Kidney epithelial cell (primary cell): ENCODE results near the gene ATP5ME. TPM values are rescaled to one million over a fixed set of nuclear protein-coding genes. Genes with fewer than 3 reads are reported as not detected.

Experiments used
- DNase-seq: peaks from one replicate; pipeline ENCODE4 v3.0.0-alpha.2; 2010; ENCODE audit warnings: low read depth
- H3K27me3 ChIP-seq: 2 replicates; pipeline ENCODE4 v1.6.0; 2011; ENCODE audit warnings: low read length; ENCODE audit not compliant: control insufficient read depth, insufficient read depth
- H3K36me3 ChIP-seq: 2 replicates; pipeline ENCODE4 v1.5.1; 2011; ENCODE audit warnings: low read length; ENCODE audit not compliant: control insufficient read depth, insufficient read depth
- H3K4me3 ChIP-seq: 2 replicates; pipeline ENCODE4 v1.5.1; 2011; ENCODE audit warnings: low read depth, mild to moderate bottlenecking, control low read depth, low read length
- total RNA-seq: library from RNA; depleted of rRNA; stranded (reverse); fragments of >200 nt; gene quantifications from 2 replicates; pipeline ENCODE4 v1.2.3, GENCODE V29; 2015
- TF ChIP-seq, protein P1 (sequence below): IDR thresholded peaks from 2 replicates; pipeline ENCODE4 v1.5.1; 2011; ENCODE audit warnings: mild to moderate bottlenecking, moderate library complexity, low read length, control low read depth, inconsistent platforms; ENCODE audit not compliant: insufficient read depth, poor library complexity, severe bottlenecking

The ATP5ME gene
- total RNA-seq, 1 donor from 2014 or later, result 116 TPM

DNA sequence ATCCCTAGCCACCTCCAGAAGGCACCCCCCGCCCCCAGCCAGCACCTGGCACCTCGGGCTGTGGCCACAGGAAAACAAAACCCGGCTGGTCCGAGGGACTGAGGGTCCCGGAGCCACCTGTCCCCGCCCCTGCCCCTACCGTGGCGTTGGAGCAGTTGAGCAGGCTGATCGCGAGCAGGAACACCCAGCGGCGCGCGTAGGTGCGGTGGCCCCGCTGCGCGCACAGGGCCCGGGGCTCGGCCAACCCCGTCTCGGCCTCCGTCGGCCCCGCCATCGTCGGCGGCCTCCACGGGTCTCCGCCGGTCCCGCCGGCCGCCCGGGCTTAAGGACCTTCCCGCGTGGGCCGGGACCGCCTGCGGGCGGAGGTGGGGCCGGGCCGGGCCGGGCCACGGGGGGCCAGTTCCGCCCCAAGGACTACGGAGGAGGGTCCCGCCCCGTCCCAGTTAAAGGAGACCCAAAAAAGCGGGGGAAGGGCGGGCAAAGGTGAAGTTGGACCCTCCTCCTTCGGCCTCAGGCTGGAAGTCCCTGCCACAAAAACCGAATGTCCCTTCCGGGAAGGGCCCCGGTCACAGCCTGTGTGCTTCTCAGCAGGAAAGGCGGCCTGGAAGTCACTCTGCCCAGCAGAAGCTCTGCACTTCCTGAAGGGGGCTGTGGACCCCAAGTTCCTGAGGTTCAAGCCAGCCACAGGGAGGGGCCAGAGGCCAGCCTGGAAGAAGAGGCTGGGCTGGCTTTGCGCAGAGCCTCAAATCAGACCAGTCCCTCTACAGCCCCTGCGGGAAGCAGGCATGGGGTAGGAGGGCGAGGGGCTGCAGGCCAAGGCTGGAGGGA is 15.0 kb upstream of the ATP5ME start, which contains the start of gene SLC49A3:
TSS of gene SLC49A3 (minus strand) at position 298 of the 828 bp plus-strand sequence. CDS start at position 274, 24 bp downstream.
- H3K27me3 ChIP-seq, result peaks cover 5% of the 10 kb centered on the region
- TF ChIP-seq, protein P1, sequence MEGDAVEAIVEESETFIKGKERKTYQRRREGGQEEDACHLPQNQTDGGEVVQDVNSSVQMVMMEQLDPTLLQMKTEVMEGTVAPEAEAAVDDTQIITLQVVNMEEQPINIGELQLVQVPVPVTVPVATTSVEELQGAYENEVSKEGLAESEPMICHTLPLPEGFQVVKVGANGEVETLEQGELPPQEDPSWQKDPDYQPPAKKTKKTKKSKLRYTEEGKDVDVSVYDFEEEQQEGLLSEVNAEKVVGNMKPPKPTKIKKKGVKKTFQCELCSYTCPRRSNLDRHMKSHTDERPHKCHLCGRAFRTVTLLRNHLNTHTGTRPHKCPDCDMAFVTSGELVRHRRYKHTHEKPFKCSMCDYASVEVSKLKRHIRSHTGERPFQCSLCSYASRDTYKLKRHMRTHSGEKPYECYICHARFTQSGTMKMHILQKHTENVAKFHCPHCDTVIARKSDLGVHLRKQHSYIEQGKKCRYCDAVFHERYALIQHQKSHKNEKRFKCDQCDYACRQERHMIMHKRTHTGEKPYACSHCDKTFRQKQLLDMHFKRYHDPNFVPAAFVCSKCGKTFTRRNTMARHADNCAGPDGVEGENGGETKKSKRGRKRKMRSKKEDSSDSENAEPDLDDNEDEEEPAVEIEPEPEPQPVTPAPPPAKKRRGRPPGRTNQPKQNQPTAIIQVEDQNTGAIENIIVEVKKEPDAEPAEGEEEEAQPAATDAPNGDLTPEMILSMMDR, result no peak
- H3K36me3 ChIP-seq, result no peaks in the 10 kb centered on the region
- peak within 1 kb of the TSS; percentile 25 for H3K4me3 ChIP-seq
- DNase-seq, result no peak

DNA sequence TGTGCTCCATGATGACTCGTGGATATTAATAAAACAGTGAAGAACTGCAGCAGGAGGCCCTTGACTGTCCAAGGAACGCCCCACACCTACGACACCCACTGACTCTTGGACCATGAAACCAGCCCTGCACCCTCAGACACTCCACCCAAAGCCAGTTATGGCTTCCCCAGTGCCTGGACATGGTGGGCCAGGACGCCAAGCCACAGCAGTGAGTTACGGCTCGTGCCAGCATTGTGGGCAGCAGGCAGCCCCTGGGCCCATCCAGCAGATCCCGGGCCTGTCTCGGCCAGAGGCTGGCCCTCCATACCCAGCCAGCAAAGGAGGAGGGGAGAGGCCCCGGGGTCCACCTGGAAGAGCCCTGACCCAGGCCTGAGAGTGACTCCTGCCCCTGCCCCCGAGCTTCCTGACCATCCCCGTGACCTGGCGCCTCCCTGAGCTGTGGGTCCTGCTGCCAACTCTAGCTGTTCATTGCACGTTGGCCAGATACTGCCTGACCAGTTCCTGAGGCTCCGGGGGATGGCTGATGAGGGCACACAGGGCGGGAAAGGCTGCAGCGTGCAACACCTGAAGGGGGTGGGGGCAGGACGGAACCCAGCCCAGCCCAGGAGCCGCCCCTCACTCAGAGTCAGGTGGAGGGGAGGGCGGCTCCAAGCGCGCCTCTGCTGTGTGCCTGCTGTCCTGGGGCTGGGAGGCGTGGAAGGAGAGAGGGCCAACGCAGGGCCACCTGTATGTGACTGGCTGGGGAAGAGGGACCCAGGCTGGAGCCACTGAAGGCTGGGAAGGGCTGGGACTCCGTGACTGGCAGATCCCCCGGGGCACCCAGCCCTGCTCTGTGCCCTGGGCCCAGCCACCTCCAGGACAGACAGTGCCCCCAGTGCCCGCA is 14.1 kb upstream of the ATP5ME start:
- peak overlapping the region; percentile 25 for H3K4me3 ChIP-seq
- DNase-seq, result no peak
- peaks cover 4% of the 10 kb centered on the region for H3K27me3 ChIP-seq
- H3K36me3 ChIP-seq, result no peaks in the 10 kb centered on the region
- TF ChIP-seq, protein P1, result no peak

DNA sequence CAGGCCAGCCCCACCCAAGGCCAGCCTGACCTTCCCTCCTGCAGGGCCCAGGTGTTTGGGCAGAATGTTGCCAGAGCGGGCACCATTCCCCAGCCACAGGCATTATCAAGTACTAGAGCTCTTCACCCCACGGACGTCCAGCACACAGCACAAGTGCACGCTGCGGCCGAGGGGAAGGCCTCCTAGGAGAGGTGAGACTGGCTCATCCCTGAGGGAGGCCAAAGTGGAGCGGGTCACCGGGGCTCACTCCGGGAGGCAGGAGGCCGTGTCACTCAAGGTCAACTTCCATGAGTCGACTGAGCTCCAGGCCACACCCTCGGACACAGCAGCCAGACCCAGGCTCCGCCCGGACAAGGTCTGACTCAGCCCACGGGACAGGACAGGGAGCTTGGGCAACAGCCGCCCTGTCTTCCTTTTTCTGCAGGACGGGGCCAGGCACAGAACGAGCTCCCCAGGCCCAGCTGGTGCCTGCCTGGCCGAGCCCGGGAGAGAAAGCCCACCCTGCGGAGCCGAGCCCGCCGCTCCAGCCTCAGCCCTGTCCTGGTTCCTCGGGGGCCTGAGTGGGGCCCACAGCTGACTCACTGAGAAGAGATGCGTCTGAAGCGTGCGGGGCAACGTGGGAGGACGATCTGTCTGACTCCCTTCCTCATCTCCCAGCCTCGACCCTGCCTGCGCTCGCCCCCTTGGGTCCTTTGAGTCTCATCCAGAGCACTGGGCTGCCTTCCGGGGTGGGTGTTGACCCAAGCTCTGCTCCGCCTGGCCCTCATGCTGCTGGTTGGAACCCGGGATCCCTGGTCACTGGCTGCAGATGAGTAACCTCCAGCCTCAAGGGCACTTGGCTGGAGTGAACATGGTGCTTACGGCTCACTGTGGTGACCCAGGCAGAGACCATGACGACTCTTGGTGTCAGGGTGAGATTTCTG is 13.2 kb upstream of the ATP5ME start:
- DNase-seq, result peak; percentile 62
- no peaks in the 10 kb centered on the region for H3K36me3 ChIP-seq
- TF ChIP-seq, protein P1, result no peak
- H3K4me3 ChIP-seq, result no peak overlapping the region
- no peaks in the 10 kb centered on the region for H3K27me3 ChIP-seq

DNA sequence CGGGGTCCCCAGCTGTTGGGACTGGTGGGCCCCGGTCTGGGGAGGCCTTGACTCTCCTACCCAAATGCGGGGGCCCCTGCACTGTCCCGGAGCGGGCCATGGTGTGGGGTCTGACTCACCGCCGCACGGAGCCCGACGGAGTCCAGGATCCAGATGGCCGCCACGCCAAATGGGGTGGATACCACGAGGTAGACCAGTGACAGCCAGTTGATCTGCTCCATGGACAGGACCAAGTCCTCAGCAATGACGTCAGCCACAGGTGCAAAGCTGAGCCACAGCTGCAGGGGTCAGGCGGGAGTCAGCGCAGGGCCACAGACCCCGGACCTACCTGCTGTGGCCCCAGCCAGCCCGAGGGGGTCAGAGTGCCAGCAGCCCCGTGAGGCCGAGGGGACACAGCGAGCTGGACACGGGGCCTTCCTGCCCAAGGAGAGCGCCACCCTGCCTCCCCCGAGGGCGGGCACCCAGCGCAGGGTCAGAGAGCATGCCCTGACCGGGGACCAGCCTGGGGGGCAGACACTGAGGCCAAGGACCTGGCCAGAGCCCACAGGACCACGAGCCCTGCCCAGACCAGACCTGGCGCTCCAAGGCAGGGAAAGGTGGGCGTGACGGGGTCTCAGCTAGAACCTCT is 12.5 kb upstream of the ATP5ME start:
- TF ChIP-seq, protein P1, result no peak
- no peak overlapping the region for H3K4me3 ChIP-seq
- H3K27me3 ChIP-seq, result no peaks in the 10 kb centered on the region
- no peak for DNase-seq
- no peaks in the 10 kb centered on the region for H3K36me3 ChIP-seq

DNA sequence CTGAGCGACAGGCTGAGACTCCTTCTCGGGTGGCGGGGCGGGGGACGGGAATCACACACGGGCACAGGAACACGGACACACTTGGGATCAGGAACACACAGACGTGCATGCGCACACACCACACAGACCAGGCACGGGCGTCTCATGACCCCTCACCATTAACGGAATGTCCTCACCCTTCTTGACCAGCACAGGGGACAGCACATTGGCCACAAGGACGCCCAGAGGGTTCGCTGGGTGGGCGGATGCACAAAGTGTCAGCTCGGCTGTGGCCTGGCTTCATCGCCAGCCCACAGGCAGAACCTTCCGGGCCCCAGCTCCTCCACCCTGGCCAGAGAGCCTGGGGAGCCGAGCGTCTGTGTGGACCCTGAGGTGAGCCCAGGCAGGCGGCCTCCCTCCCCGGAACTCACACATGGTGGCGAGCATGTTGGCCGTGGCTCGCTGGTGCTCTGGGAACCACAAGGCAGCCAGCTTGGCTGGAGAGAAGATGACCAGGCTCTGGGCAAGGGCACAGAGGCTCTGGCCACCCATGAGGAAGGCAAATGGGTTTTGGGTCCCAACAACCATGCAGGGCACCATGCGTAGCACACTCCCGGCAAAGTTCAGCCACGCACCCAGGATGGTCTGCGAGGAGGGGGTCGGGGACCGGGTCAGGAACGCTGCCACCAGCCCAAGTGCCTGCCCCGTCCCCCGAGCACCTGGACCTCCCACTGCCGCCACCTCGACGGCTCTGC is 11.8 kb upstream of the ATP5ME start:
- TF ChIP-seq, protein P1, result no peak
- DNase-seq, result no peak

More for the DNA sequence above, 11.8 kb upstream of the ATP5ME start:
- Histone ChIP-seq H3K4me3 (no peak overlapping the region), H3K36me3 (no peaks in the 10 kb centered on the region), H3K27me3 (no peaks in the 10 kb centered on the region)
